Gastrocnemius medialis (tissue), 4 donors: Measurements from ENCODE around the gene KCNH3.

ENCODE experiments used
- POLR2A ChIP-seq, 2 donors: fragments of 450-650 bp; IDR thresholded peaks; one replicate each; pipeline ENCODE4 v1.6.1; 2017; ENCODE audit warnings: antibody characterized with exemption in 2 of 2, mild to moderate bottlenecking in 2 of 2, moderate library complexity in 2 of 2
- TF ChIP-seq, protein P1 (sequence below), 5 experiments: fragments of 450-650 bp in 3 of 5; fragments of 200-600 bp in 2 of 5; sonication (generic) in 2 of 5; IDR thresholded peaks in 4 of 5; conservative IDR thresholded peaks in 1 of 5; 1 replicate in 4 of 5; 2 replicates in 1 of 5; pipeline ENCODE4 v1.5.1; 2016 to 2019; ENCODE audit warnings: antibody characterized with exemption in 5 of 5, mild to moderate bottlenecking in 3 of 5, moderate library complexity in 3 of 5

DNA sequence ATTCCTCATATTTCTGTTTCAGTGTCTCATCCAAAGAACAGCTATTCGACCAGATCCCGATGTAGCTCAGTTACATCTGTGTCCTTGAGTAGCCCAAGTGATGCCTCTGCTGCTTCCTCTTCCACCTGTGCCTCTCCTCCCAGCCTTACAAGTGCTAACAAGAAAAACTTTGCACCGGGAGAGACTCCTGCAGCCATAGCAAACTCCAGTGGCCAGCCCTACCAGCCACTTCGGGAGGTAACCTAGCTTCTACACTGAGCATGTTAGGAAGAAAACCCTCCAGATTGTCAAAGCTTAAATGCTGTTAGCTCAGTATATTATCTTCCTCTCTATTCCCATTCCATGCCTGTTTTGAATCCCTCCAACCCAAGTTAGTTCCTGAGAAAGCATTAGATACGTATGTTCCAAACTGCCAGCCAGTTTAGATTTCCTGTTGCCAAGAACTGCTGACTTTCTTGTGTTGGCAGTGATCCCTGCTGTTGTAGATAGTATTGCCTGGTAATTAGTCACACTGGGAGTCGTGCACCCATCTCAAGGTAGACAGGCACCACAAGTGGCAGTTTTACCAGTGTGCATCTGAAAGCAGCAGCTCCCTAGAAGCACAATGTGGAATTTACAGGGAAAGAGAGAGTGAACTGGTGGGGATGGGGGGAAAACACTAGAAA is 14.0 kb upstream of the KCNH3 start:
- TF ChIP-seq, protein P1, sequence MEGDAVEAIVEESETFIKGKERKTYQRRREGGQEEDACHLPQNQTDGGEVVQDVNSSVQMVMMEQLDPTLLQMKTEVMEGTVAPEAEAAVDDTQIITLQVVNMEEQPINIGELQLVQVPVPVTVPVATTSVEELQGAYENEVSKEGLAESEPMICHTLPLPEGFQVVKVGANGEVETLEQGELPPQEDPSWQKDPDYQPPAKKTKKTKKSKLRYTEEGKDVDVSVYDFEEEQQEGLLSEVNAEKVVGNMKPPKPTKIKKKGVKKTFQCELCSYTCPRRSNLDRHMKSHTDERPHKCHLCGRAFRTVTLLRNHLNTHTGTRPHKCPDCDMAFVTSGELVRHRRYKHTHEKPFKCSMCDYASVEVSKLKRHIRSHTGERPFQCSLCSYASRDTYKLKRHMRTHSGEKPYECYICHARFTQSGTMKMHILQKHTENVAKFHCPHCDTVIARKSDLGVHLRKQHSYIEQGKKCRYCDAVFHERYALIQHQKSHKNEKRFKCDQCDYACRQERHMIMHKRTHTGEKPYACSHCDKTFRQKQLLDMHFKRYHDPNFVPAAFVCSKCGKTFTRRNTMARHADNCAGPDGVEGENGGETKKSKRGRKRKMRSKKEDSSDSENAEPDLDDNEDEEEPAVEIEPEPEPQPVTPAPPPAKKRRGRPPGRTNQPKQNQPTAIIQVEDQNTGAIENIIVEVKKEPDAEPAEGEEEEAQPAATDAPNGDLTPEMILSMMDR (IDR thresholded peaks at IDR 0.05 in 4 of 5, conservative IDR thresholded peaks at IDR 0.05 in 1 of 5) = no peak
- no peak for TF ChIP-seq POLR2A (IDR thresholded peaks at IDR 0.05)
